ENCODE results near the gene GCG.
A peak's percentile ranks its signal among the peaks of the same experiment; 100 is the strongest.

Gene GCG

GRCh38 chr2:162152147-162152546 is at the start of gene GCG:
TSS of gene GCG (minus strand) at chr2:162152247. CDS start at chr2:162149178, 3,069 bp downstream.
- DNase-seq = no peak

- DNase-seq = no peak
Observed at GRCh38 chr2:162200636-162201035, 48.6 kb upstream of the GCG start.

- DNase-seq = no peak
Observed at GRCh38 chr2:162199913-162200312, 47.9 kb upstream of the GCG start.

DNA sequence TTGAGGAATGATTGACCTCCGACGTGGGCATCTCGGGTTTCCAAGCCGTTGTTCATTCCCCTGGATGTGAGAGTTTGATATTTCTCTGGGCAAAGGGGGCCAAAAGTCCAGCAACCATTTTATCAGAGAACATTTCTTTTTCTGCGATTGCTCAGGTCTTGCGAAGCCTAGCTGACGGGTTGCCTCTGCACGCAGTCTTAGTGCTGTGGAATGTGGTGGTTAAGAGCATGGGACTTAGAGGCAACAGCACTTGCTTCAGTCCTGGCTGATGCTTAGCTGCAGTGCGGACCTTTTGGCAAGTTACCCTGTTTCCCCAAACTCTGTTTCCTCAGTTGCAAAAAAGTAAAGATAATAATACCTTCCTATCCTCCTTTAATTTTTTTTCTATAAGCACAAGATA is 46.2 kb upstream of the GCG start:
- DNase-seq = no peak

GRCh38 chr2:162197069-162197825 is 45.2 kb upstream of the GCG start:
- DNase-seq = no peak

DNA sequence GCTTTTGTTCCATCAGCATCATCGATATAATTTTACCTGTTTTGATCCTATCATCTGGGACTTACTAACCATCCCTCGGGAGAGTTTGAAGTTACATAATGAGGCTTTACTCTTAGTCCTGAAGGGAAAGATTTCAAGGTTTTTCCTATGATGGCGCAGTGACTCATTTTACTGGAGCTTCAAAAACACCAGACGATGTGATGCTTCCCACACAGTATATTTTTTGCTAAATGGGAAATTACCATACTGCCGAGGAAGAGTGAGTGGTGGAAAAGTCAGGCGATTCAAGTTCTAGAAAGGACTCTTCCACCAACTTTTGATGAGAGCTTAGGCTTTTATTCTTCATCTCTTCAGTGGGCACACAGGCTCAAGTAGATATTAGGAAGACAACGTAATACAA is 44.6 kb upstream of the GCG start:
- peak in 4 of 58 donors; percentile 16 to 62 (median 24) for DNase-seq

- peak in 1 of 58 donors; percentile 28 for DNase-seq
Observed at GRCh38 chr2:162188451-162188850, 36.4 kb upstream of the GCG start.

DNA sequence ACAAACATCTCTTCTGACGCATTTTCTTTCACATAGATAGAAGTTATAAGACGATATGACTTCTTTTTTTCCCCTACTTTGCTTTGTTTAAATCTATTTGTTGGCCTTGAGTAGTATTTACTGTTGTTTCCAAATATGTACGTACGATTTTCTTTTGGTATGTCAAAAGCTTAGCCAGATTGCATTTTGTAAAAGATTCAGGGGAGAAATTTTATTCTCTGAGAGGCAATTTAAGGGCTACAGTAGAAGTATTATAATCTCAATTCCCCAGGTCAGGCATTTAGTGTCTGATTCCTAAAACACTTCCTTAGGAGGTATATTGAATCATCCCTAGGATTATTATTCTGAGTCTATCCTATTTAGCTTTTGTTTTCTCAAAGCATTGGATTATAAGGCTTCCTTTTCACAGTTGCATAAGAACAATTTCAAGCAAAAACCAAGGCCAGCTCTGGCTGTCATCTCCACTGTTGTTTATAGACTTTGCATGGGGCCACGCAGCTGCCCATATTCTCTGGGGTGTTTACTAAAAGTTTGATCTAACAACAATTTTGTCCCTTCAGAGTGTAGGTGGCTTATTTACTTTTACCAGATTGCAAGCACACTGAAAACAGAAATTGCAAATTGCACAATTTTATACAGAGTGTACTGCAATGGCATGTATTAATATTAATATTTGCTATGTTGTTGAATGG is 33.6 kb upstream of the GCG start:
- DNase-seq = no peak

GRCh38 chr2:162184821-162185450 is 32.9 kb upstream of the GCG start:
- DNase-seq = no peak

DNA sequence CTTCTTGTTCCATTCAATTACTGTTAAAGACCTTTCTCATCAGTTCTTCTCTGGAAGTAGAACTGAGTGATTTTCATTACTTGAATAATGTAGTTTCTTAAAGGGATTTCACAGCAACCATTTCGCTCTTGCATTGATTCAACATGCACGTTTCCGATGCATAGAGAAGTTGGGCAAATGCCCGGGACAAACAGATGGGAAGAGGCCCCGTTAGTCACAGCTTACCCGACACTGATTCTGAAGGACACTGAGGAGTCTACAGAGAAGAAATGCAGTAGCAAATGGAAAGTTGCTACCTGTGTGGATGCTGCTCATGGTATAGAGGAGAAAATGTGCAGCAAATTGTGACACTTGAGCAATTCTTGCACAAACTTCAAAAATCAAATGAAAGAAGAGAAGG is 32.3 kb upstream of the GCG start:
- DNase-seq = peak in 18 of 58 donors; percentile 2 to 44 (median 24)

DNA sequence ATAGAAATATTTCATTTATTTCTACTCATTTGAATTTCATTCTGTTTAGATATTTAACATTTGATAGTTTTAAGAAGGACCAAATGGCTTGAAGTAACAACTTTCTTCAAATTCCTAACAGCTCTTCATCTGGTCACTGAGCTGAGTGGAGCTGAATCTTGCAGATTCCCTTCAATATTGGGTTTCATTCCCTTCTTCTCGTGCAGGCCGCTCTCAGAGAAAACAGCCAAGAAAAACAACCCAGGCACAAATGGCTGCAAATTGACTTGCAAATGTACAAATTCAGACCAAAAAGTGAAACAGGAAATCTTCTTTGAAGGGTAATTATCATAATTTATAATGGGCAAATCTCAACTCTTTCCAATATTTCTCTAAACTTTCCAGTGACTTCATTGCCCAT is 30.3 kb upstream of the GCG start:
- DNase-seq = no peak

GRCh38 chr2:162177301-162177700 is 25.3 kb upstream of the GCG start:
- DNase-seq = no peak

DNA sequence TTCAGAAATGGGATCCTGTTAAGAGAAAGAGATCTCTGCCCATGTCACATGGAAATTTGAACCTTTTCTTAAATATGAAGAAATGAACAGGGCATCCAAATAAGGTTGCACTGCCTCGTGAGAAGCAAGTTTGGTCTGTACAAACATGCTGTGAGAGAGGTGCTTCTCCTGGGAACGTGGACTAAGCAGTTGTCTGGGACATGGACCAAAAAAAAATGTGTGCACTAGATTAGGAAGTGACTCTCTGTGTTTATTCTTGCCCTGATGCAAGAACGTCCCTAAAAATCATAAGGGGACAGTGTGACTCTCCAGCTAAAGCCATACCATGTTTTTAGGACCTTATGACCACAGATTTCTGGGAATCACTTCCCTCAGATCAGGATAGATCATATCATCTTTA is 23.7 kb upstream of the GCG start:
- DNase-seq = no peak

- no peak for DNase-seq
Observed at GRCh38 chr2:162174746-162175145, 22.7 kb upstream of the GCG start.

GRCh38 chr2:162172802-162173370 is 20.8 kb upstream of the GCG start:
- DNase-seq = no peak

GRCh38 chr2:162166745-162167144 is 14.7 kb upstream of the GCG start:
- no peak for DNase-seq

GRCh38 chr2:162166174-162166573 is 14.1 kb upstream of the GCG start:
- no peak for DNase-seq

DNA sequence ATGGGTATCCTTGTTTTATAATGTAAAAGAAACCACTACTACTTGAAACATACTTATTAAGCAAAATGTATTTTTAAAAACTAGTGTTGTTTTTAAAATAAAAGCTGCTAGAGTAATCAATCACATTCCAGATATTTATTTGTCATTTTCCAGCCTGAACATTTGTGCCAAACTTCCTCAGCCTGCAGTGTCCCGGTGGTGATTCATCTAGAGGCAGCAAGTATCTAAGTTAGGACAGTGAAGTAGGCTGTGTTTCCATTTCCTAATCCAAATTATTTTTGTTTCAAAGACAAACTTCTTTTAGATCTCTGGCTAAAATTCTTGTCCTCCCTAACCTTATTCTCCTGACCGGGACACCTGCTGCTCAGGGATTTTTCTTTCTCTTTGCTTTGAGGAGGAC is 12.8 kb upstream of the GCG start:
- DNase-seq = no peak

DNA sequence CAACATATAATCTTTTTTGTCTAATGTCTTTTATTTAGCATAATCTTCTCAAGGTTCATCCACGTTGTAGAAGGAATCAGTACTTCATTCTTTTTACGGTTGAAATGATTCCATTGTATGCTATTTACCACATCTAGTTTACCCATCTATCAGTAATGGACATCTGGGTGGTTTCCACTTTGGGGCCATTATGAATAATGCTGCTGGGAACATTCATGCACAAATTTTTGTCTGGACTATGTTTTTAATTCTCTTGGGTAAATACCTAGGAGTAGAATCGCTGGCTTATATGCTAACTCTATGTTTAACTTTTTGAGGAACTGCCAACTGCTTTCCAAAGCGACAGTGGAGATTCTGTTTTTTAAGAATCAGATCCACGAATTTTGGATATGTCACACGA is 7.4 kb upstream of the GCG start:
- DNase-seq = peak in 1 of 58 donors; percentile 4

- no peak for DNase-seq
Observed at GRCh38 chr2:162156149-162156548, 4.1 kb upstream of the GCG start.

DNA sequence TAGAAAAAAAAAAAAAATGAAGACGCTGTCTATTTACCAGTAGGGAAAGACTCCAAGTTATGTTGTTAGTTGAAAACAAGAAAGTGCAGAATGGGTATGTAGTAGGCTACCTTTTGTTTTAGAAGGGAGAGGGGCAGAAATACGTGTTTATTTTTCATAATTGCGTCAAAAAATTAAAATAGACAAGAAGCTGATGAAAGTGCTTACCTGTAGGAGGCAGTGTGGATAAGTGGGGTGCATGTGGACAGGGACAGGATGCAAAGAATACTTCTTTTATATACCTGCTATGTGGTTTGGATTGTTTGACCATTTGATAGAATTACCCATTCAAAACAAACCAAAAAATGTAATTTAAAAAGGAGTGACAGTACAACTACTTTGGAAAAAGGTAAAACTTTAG is 3.0 kb upstream of the GCG start:
- DNase-seq = no peak

GRCh38 chr2:162153608-162154224 is 1.7 kb upstream of the GCG start:
- peak in 1 of 58 donors; percentile 6 for DNase-seq
